Nephron progenitor cell (in vitro differentiated cells): ENCODE measurements around the gene CSNK1A1.

Experiments
- DNase-seq: peaks from one replicate; pipeline ENCODE4 v3.0.0; 2021
- H3K27ac Mint-ChIP-seq: 2 replicates; pipeline ENCODE4 v1.8.0; 2021; ENCODE audit warnings: mild to moderate bottlenecking, moderate library complexity, mixed read lengths
- H3K27me3 Mint-ChIP-seq: 2 replicates; pipeline ENCODE4 v1.8.0; 2021; ENCODE audit warnings: mild to moderate bottlenecking, low read depth, mixed read lengths; ENCODE audit not compliant: poor library complexity
- H3K36me3 Mint-ChIP-seq: 2 replicates; pipeline ENCODE4 v1.8.0; 2021; ENCODE audit warnings: low read depth, mixed read lengths
- H3K4me1 Mint-ChIP-seq: 2 replicates; pipeline ENCODE4 v1.8.0; 2021; ENCODE audit warnings: mixed read lengths
- H3K4me3 Mint-ChIP-seq: 2 replicates; pipeline ENCODE4 v1.8.0; 2021; ENCODE audit warnings: mild to moderate bottlenecking, moderate library complexity, mixed read lengths
- H3K9me3 Mint-ChIP-seq: 2 replicates; pipeline ENCODE4 v1.8.0; 2021; ENCODE audit warnings: mild to moderate bottlenecking, moderate library complexity, mixed read lengths
- TF ChIP-seq, protein P1 (sequence below): fragments of 200-600 bp; sonication (generic); IDR thresholded peaks from 2 replicates; pipeline ENCODE4 v1.5.0; 2021; ENCODE audit warnings: antibody characterized with exemption

CSNK1A1 gene

DNA sequence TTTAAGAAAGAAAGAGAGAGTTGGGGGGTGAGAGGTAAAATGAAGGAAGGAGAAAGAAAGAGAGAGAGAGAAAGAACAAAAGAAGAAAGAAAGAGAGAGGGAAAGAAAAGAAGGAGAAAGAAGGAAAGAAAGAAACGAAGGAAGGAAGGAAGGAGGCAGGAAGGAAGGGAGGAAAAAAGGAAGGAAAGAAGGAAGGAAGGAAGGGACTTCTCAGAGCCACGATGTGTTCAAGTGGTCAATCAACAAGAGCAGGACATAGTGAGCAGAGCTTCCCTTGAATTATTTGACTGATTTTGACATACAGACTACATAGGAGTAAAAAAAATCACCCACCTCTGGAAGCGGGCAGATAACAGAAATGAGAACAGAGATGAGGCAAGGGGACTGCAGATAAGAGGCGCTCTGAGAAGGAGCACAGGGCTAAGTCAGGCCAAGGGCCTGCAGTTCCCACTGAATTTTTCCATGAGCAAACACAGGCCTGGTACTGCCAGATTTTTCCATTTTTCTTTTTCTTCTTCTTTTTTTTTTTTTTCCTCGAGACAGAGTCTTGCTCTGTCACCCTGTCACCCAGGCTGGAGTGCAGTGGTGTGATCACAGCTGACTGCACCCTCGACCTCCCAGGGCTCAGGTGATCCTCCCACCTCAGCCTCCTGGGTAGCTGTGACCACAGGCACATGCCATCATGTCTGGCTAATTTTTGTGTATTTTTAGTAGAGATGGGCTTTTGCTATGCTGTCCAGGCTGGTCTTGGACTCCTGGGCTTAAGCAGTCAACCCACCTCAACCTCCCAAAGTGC, 94.4 kb downstream of the CSNK1A1 start:
- Mint-ChIP-seq H3K9me3 (no peaks in the 10 kb centered on the region), H3K4me1 (peaks cover 34% of the 10 kb centered on the region), H3K36me3 (no peaks in the 10 kb centered on the region), H3K4me3 (no peak overlapping the region), H3K27ac (peak overlapping the region; percentile 49), H3K27me3 (peaks cover 11% of the 10 kb centered on the region)
- TF ChIP-seq, protein P1, sequence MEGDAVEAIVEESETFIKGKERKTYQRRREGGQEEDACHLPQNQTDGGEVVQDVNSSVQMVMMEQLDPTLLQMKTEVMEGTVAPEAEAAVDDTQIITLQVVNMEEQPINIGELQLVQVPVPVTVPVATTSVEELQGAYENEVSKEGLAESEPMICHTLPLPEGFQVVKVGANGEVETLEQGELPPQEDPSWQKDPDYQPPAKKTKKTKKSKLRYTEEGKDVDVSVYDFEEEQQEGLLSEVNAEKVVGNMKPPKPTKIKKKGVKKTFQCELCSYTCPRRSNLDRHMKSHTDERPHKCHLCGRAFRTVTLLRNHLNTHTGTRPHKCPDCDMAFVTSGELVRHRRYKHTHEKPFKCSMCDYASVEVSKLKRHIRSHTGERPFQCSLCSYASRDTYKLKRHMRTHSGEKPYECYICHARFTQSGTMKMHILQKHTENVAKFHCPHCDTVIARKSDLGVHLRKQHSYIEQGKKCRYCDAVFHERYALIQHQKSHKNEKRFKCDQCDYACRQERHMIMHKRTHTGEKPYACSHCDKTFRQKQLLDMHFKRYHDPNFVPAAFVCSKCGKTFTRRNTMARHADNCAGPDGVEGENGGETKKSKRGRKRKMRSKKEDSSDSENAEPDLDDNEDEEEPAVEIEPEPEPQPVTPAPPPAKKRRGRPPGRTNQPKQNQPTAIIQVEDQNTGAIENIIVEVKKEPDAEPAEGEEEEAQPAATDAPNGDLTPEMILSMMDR, result no peak
- no peak for DNase-seq

DNA sequence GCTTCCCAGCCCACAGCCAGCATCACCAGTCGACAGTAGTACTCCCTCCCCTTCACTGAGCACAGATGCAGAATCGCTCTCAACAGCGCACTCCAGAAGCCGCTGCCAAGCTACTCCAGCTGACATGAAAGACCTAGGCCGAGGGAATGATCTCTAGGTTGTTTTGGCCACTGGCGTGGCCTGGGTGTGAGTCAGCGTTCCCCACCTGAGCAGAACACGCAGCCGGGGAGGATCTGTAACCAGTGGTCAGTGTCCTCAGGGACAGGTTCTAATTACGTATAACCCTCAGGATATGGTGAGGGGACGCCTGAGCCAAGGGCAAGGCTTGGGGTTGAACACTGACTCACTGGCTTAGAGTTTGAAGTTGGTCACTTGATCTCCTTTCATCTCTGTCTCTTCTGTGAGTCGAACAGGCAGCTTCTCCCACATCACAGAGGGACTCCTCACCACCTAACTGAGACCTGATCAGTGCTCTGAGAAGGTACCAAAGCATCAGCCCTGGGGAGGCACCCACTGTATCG, 95.3 kb downstream of the CSNK1A1 start:
- Mint-ChIP-seq H3K27ac (peak overlapping the region; percentile 49), H3K4me3 (no peak overlapping the region)
- no peak for DNase-seq

DNA sequence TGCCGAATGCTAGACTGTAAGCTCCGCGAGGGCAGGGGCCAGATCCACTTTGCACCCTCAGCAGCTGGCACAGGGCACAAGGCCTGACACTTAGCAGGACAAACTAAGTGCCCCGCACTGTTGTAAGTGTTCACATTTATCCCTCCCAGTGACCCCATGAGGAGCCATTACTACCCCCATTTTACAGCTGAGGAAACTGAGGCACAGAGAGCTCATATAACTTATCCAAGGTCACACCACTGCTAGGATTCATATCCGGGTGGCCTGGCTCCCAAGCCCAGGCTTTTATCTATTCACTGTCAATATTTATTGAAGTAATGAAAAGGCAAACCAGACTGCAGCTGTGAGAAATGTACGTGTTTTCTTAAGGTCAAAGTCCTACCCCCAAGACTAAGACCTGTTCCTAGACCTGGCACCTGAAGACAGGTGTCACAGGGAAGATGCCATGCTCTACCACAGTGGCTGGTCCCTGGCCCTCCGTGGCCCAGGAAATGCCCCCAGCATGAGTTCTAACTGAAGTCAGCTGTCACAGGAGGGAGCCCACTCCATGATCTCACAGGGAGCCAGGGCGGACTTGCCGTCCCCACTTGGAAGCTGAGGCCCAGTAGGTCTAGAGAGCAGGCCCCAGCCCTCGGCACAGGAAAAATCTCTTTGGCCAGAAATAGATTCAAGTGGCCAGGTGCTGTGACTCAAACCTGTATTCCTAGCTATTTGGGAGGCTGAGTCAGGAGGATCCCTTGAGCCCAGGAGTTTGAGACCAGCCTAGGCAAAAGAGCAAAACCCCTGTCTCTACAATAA, 97.4 kb downstream of the CSNK1A1 start:
- no peaks in the 10 kb centered on the region for H3K36me3 Mint-ChIP-seq
- H3K4me3 Mint-ChIP-seq, result no peak overlapping the region
- TF ChIP-seq, protein P1, result no peak
- peaks cover 62% of the 10 kb centered on the region for H3K4me1 Mint-ChIP-seq
- no peaks in the 10 kb centered on the region for H3K9me3 Mint-ChIP-seq
- H3K27ac Mint-ChIP-seq, result no peak overlapping the region
- peaks cover 5% of the 10 kb centered on the region for H3K27me3 Mint-ChIP-seq
- no peak for DNase-seq

More for the DNA sequence above, 95.3 kb downstream of the CSNK1A1 start:
- H3K36me3 Mint-ChIP-seq, result no peaks in the 10 kb centered on the region
- TF ChIP-seq, protein P1, result no peak
- H3K4me1 Mint-ChIP-seq, result peaks cover 43% of the 10 kb centered on the region
- H3K27me3 Mint-ChIP-seq, result peaks cover 11% of the 10 kb centered on the region
- H3K9me3 Mint-ChIP-seq, result no peaks in the 10 kb centered on the region

DNA sequence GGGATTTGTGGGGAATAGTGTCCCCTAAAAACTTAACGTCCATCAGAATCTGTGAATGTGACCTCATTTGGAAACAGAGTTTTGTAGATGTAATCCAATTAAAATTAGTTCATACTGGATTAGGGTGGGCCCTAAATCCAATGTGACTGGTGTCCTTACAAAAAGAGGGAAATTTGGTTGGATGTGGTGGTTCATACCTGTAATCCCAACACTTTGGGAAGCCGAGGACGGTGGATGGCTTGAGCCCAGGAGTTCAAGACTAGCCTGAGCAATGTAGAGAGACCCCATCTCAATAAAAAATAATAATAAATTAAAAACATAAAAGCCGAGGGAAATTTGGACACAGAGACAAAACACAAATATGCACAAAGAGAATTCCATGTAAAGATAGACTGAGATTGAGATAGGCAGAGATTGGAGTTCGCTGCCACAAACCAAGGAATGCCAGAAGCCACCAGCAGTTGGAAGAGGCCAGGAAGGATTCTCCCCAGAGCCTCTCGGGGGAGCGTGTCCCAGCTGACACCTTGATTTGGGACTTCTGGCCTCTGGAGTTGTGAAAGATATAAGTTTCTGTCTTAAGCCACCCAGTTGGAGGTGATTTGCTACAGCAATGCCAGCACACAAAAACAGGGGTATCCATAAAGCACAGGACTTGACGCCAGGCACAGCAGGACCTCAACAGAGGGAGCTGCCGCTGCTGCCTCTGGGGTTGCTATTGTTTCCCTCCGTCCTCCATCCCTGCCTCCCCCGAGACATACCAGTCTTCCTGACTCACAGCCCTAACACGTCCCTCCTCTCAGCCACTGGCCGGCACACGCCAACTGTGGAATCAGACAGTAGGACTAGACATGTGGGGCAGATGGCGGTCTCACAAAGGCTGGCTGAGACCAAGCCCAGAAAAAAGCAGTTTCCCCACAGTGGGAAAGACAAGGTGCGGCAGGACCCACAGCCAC, 98.3 kb downstream of the CSNK1A1 start:
- TF ChIP-seq, protein P1, result no peak
- no peaks in the 10 kb centered on the region for H3K36me3 Mint-ChIP-seq
- H3K9me3 Mint-ChIP-seq, result no peaks in the 10 kb centered on the region
- no peak overlapping the region for H3K4me3 Mint-ChIP-seq
- H3K27ac Mint-ChIP-seq, result peak overlapping the region; percentile 99
- no peak for DNase-seq
- peaks cover 71% of the 10 kb centered on the region for H3K4me1 Mint-ChIP-seq
- H3K27me3 Mint-ChIP-seq, result peaks cover 5% of the 10 kb centered on the region

DNA sequence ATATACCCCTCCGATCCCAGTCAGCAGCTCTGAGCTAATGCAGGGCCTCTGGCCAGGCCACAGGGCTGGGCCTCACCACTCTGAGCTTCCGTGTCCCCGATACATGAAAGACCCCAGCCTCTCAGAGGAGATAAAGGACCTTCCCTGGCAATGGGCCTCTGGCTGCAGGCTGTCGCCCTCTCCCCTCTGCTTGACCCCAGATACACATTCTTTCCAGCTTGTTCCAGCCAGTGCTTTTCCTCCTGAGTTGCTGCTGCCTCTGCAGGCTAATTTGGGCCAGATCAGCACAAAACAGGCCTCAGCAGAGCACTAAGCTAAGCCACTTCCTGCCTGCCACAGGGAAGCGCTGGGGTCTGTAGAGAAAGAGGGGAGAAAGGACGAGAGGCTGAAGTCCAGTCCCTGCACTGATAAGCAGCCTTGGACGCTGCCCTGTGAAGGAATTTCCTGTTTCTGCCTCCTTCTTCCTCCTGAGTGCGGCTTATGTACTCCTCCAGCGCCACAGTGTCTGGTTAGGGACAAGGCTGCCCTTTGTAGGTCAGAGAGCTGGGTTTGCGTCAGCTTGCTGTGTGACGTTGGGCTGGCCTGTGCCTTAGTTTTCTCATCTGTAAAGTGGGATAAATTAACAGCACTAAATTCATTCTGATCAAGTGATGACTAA, 99.1 kb downstream of the CSNK1A1 start:
- no peaks in the 10 kb centered on the region for H3K36me3 Mint-ChIP-seq
- no peaks in the 10 kb centered on the region for H3K9me3 Mint-ChIP-seq
- peak overlapping the region; percentile 99 for H3K27ac Mint-ChIP-seq
- H3K27me3 Mint-ChIP-seq, result peaks cover 5% of the 10 kb centered on the region
- H3K4me3 Mint-ChIP-seq, result peak overlapping the region; percentile 51
- DNase-seq, result peak; percentile 27
- peaks cover 79% of the 10 kb centered on the region for H3K4me1 Mint-ChIP-seq
- TF ChIP-seq, protein P1, result no peak
